ENCODE data around the gene ATXN7L3.

Gene ATXN7L3

DNA sequence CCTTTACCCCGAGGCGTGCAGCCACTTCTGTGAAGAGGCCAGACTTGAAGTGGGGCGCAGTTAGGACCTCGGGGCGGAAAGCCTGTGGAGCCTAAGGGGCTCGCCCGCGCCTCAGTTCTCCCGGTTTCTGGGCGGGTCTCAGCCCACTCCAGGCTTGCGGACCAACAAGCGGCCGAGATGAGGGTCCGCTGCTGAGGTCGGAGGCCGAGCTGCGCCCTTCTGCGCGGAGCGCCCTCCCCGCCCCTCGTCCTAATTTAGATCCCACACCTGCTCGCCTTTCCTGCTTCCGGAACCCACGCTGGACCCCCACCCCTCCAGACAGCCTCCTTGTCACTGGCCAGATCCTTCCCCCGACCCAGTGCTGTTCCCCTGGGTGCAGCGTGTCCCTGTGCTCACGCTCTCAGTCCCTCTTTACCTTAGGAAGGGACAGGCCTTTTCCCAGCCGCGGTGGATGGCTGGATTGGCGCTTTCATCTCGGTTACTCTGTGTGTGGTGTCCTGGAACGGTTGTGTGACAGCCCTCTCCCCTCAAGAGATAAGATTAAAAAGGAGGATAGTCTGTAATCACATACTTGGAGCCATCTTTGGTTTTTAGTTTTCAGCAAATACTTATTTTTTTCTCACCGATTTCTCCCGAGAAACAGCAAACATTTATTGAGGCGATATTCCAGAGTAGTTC, 933 bp upstream of the ATXN7L3 start:
- DNase-seq: no peak

GRCh38 chr17:44198721-44199552, 747 bp downstream of the ATXN7L3 start:
- DNase-seq: peak; percentile 64

- DNase-seq: peak; percentile 79
Measured at GRCh38 chr17:44197980-44198720, 1.5 kb downstream of the ATXN7L3 start.

DNA sequence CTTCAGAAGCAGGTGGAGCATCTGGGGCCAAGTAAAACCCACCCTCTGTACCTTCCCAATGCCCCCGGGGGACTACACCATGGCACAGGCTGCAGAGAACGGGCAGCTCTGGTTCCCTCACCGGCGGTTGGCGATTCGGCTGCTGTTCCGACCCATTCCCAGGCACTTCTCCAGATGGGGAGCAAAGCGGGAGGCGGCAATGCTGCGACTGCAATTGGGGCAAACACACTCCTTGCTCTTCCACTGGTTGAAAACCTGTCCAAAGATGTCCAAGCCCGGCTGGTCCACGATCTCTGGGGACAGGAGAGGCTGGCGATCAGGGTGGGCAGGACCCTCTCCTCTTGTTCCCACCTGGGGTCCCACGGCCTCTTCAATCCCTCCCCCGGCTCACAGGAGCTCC, 2.6 kb downstream of the ATXN7L3 start:
- no peak for DNase-seq

- no peak for DNase-seq
Measured at GRCh38 chr17:44193326-44194084, 6.2 kb downstream of the ATXN7L3 start.

DNA sequence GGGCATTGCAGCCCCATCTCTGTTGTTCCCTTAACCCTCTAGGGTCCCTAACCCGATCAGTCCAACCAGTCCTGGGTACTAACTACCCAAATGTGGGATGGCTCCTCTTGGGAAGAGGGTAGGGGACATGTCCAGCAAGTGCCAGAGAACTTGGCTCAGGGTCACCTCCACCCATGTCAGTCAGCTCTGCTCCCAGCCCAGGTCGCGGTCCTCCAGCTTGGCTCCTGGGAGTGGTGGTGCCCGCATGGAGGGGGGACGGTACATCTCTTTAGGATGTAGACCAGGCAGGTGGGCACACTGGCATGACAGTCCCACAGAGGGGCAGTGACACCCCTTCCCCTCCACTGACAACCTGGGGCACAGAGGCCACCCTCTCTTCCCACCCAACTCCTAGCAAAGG, 6.9 kb downstream of the ATXN7L3 start:
- no peak for DNase-seq

GRCh38 chr17:44191941-44192496, 7.7 kb downstream of the ATXN7L3 start:
- no peak for DNase-seq

- DNase-seq: no peak
Measured at GRCh38 chr17:44191369-44191768, 8.3 kb downstream of the ATXN7L3 start.

DNA sequence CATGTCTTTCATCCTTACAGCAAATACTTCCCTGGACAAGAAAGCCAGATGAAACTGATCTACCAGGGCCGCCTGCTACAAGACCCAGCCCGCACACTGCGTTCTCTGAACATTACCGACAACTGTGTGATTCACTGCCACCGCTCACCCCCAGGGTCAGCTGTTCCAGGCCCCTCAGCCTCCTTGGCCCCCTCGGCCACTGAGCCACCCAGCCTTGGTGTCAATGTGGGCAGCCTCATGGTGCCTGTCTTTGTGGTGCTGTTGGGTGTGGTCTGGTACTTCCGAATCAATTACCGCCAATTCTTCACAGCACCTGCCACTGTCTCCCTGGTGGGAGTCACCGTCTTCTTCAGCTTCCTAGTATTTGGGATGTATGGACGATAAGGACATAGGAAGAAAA, 9.2 kb downstream of the ATXN7L3 start:
- DNase-seq: no peak

- no peak for DNase-seq
Measured at GRCh38 chr17:44188576-44189403, 10.9 kb downstream of the ATXN7L3 start.

GRCh38 chr17:44187131-44187899, 12.4 kb downstream of the ATXN7L3 start:
- peak; percentile 55 for DNase-seq

DNA sequence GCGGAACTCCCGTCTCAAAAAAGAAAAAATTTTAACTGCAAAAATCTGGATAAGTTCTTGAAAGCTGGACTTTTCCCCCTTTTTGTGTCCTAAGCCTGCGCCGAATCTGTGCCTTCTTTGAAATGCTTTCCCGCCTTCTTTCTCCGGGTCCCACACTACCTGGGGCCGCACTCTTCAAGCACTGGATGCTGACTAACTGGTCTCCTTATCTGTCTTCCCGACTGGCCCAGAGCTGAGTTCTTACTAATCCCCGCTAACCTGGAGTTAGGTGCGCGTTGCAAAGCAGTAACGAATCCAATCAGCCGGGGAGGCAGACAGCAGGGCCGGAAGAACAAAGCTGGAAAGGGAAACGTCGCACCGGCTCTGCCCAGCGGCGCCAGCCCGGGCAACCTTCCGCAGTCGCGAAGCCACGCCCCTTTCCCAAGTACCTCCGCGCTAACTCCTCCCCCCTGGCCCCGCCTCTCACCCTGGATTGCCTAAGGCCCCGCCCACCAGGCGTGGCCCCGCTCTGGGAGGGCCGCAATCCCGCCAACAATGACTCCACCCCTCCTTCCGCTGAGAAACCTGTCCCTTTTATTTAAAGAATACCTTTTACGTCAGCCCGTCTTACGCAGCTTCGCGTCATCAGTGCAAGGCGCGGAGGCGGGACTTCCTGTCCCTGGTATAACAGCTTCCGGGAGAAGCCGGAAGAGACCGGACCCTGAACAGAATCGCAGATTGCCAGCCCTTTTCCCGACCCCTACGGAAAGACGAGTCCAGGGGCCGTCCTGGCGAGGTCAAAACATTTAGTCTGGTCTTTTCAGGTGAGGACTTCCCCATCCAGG, 13.2 kb downstream of the ATXN7L3 start, which contains the start of gene TMUB2:
Gene TMUB2 (plus strand): TSS at position 666 of the 824 bp plus-strand sequence. CDS start 737 bp downstream, outside the sequence.
- DNase-seq: peak; percentile 99

DNA sequence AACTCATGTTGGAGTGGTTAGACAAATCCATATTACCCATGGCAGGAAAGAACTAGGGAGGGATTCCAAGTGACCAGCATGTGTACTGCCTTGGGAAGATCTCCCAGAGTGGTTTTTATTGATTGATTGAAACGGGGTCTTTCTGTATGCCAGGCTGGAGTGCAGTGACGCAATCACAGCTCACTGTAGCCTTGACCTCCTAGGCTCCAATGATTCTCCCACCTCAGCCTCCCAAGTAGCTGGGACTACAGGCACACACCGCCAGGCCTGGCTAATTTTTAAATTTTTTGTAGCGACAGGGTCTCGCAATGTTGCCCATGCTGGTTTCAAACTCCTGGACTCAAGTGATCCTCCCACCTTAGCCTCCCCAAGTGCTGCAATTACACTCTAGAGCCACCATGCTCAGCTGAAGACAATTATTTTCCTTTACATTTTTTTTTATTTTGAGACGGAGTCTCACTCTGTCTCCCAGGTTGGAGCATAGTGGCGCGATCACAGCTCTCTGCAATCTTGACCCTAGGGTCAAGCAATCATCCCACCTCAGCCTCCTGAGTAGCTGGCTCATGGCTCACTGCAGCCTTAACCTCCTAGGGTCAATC, 15.4 kb downstream of the ATXN7L3 start:
- DNase-seq: no peak

GRCh38 chr17:44183024-44183423, 16.7 kb downstream of the ATXN7L3 start:
- DNase-seq: no peak

GRCh38 chr17:44178133-44178532, 21.6 kb downstream of the ATXN7L3 start:
- no peak for DNase-seq

- DNase-seq: no peak
Measured at GRCh38 chr17:44177640-44178039, 22.0 kb downstream of the ATXN7L3 start.

GRCh38 chr17:44176671-44177501, 22.8 kb downstream of the ATXN7L3 start:
- DNase-seq: no peak

DNA sequence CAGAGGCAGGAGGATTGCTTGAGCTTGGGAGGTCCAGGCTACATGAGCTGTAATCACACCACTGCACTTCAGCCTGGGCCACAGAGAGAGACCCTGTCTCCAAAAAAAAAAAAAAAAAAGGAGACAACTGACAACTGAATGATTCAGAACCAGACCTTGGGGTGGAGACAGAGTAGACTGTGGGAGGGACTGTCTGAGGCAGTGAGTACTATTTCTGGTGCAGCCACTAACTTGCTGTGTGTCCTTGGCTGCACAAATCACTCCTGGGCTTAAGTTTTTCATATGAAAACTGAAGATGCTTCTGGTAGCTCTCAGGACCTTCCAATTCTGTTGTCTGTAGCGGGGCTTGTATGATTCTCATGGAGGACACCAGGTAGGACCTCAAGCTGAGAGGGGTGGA, 23.4 kb downstream of the ATXN7L3 start:
- no peak for DNase-seq

Measured in CD4-positive, alpha-beta T cell treated with Interleukin-15 for 1 hour (primary cell).